ENCODE data around the gene SH3BP2. TPM values are rescaled to one million over a fixed set of nuclear protein-coding genes. Genes with fewer than 3 reads are reported as not detected.
"Not testable (repeated sequence)": the region's sequence is repeated elsewhere in the genome, so short reads cannot be mapped to it uniquely, and the experiment has no call there.

The SH3BP2 gene
- total RNA-seq, 1 donor from 2014 or later = 45.4 TPM

GRCh38 chr4:2761035-2761923, 31.6 kb upstream of the SH3BP2 start:
- no peak overlapping the region for H3K4me3 Mint-ChIP-seq
- H3K4me1 Mint-ChIP-seq (ENCODE audit: unreplicated experiment) = no peaks in the 10 kb centered on the region
- peak overlapping the region; percentile 0 for H3K27ac Mint-ChIP-seq
- no peaks in the 10 kb centered on the region for H3K27me3 Mint-ChIP-seq
- no peaks in the 10 kb centered on the region for H3K36me3 Mint-ChIP-seq
- no peak for DNase-seq (ENCODE audit: extremely low spot score, unreplicated experiment)
- no peaks in the 10 kb centered on the region for H3K9me3 Mint-ChIP-seq
- TF ChIP-seq, protein P1, sequence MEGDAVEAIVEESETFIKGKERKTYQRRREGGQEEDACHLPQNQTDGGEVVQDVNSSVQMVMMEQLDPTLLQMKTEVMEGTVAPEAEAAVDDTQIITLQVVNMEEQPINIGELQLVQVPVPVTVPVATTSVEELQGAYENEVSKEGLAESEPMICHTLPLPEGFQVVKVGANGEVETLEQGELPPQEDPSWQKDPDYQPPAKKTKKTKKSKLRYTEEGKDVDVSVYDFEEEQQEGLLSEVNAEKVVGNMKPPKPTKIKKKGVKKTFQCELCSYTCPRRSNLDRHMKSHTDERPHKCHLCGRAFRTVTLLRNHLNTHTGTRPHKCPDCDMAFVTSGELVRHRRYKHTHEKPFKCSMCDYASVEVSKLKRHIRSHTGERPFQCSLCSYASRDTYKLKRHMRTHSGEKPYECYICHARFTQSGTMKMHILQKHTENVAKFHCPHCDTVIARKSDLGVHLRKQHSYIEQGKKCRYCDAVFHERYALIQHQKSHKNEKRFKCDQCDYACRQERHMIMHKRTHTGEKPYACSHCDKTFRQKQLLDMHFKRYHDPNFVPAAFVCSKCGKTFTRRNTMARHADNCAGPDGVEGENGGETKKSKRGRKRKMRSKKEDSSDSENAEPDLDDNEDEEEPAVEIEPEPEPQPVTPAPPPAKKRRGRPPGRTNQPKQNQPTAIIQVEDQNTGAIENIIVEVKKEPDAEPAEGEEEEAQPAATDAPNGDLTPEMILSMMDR (conservative IDR thresholded peaks at IDR 0.05) = no peak

- Mint-ChIP-seq H3K36me3 (no peaks in the 10 kb centered on the region), H3K9me3 (no peaks in the 10 kb centered on the region), H3K4me3 (no peak overlapping the region), H3K27ac (no peak overlapping the region), H3K27me3 (no peaks in the 10 kb centered on the region), H3K4me1 (ENCODE audit: unreplicated experiment) (peaks cover 4% of the 10 kb centered on the region)
- DNase-seq (ENCODE audit: extremely low spot score, unreplicated experiment) = no peak
- TF ChIP-seq, protein P1 (conservative IDR thresholded peaks at IDR 0.05) = no peak
Observed at GRCh38 chr4:2762048-2762447, 30.8 kb upstream of the SH3BP2 start.

DNA sequence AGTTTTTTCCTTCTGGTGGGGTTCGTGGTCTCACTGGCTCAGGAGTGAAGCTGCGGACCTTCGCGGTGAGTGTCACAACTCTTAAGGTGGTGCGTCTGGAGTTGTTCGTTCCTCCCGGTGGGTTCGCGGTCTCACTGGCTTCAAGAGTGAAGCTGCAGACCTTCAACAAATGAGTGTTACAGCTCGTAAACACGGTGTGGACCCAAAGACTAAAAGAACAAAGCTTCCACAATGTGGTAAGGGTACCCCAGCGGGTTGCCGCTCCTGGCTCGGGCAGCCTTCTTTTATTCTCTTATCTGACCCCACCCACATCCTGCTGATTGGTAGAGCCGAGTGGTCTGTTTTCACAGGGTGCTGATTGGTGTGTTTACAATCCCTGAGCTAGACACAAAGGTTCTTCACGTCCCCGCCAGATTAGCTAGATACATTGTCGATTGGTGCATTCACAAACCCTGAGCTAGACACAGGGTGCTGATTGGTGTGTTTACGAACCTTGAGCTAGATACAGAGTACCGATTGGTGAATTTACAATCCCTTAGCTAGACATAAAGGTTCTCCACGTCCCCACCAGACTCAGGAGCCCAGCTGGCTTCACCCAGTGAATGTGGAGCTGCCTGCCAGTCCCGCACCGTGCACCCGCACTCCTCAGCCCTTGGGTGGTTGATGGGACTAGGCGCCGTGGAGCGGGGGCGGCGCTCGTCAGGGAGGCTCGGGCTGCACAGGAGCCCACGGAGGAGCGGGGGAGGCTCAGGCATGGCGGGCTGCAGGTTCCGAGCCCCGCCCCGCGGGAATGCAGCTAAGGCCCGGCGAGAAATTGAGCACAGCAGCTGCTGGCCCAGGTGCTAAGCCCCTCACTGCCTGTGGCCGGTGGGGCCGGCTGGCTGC, 30.2 kb upstream of the SH3BP2 start:
- H3K36me3 Mint-ChIP-seq; H3K4me3 Mint-ChIP-seq; H3K27me3 Mint-ChIP-seq; H3K4me1 Mint-ChIP-seq (ENCODE audit: unreplicated experiment); H3K27ac Mint-ChIP-seq; DNase-seq (ENCODE audit: extremely low spot score, unreplicated experiment); H3K9me3 Mint-ChIP-seq: not testable (repeated sequence)

DNA sequence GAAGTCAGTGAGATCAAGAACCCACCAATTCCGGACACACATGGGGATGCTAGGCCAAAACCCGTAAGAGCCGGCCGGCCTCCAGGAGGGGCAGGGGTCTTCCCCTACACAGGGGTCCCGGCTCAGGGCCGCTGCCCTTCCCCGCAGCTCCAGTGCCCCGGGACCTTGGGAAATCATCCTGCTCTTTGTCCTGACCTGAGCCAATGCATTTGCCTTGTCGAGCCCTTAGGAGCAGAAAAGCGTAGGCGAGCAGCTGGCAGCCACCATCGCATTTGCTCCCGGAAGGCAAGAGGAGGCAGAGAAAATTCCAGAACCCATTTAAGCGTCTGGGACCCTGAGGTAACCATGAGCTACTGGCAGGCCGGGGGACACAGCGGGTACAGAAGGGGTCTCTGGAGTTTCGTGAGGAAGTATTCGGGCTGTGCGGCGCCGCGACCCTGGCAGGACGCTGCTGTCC, 29.3 kb upstream of the SH3BP2 start:
- H3K27me3 Mint-ChIP-seq = no peaks in the 10 kb centered on the region
- no peaks in the 10 kb centered on the region for H3K9me3 Mint-ChIP-seq
- peak overlapping the region; percentile 25 for H3K4me3 Mint-ChIP-seq
- TF ChIP-seq, protein P1 (conservative IDR thresholded peaks at IDR 0.05) = no peak
- DNase-seq (ENCODE audit: extremely low spot score, unreplicated experiment) = no peak
- no peaks in the 10 kb centered on the region for H3K36me3 Mint-ChIP-seq
- no peak overlapping the region for H3K27ac Mint-ChIP-seq
- H3K4me1 Mint-ChIP-seq (ENCODE audit: unreplicated experiment) = peaks cover 5% of the 10 kb centered on the region

DNA sequence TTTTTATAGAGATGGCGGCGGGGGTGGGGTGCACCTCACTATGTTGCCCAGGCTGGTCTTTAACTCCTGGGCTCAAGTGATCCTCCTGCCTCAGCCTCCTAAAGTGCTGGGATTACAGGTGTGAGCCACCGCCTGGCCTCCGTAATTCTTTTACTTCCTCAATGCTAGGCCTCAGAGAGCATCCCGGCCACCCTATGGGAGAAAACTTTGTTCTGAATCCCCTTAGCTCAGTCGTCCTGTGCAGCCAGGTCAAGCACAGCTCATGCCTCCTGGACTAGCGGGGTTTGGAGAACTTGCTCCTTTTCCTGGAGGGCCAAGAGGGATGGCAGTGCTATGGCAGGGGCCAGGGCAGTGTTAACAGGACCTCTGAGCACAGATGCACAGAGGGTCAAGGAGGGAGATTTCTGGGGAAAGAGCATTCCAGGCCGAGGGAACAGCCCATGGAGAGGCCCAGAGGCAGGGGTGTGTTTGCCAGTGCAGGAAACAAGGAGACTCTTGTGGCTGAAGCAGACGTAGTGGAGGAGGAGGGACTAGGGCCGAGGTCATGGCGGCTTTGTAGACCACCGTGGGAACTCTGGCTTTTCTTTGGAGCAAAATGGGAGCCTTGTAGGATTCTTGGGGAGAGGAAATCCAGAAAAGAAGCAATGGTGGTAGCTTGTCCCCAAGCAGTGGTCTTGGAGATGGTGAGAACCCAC, 26.9 kb upstream of the SH3BP2 start:
- TF ChIP-seq, protein P1 (conservative IDR thresholded peaks at IDR 0.05) = no peak
- H3K27ac Mint-ChIP-seq = no peak overlapping the region
- no peaks in the 10 kb centered on the region for H3K36me3 Mint-ChIP-seq
- H3K27me3 Mint-ChIP-seq = no peaks in the 10 kb centered on the region
- H3K9me3 Mint-ChIP-seq = no peaks in the 10 kb centered on the region
- no peak overlapping the region for H3K4me3 Mint-ChIP-seq
- peaks cover 5% of the 10 kb centered on the region for H3K4me1 Mint-ChIP-seq (ENCODE audit: unreplicated experiment)
- no peak for DNase-seq (ENCODE audit: extremely low spot score, unreplicated experiment)

All from type B pancreatic cell (in vitro differentiated cells).